K562 (cell line): ENCODE data around the gene PPP1R15A. TPM values are rescaled to one million over a fixed set of nuclear protein-coding genes. Genes with fewer than 3 reads are reported as not detected.

ENCODE experiments used
- AFF1 ChIP-seq, 2 experiments: fragments of 450-650 bp; IDR thresholded peaks; 2 replicates each; pipeline ENCODE4 v1.6.1; 2018; ENCODE audit warnings: mild to moderate bottlenecking in 2 of 2, low read depth in 1 of 2; ENCODE audit not compliant: partially characterized antibody in 2 of 2
- BCLAF1 ChIP-seq, 2 experiments: fragments of 450-650 bp in 1 of 2; IDR thresholded peaks; 2 replicates each; pipeline ENCODE4 v1.6.1; 2011 to 2017; ENCODE audit warnings: low read depth in 2 of 2, antibody characterized with exemption in 1 of 2, borderline replicate concordance in 1 of 2, low read length in 1 of 2, mild to moderate bottlenecking in 1 of 2, mixed read lengths in 1 of 2; ENCODE audit not compliant: control insufficient read depth in 1 of 2
- GATAD2A ChIP-seq: fragments of 450-650 bp; IDR thresholded peaks from 2 replicates; pipeline ENCODE4 v1.6.1; 2017
- LARP7 ChIP-seq: fragments of 450-650 bp; IDR thresholded peaks from 2 replicates; pipeline ENCODE4 v1.6.1; 2016
- MED1 ChIP-seq: sonication (generic); formaldehyde crosslinking; IDR thresholded peaks from 2 replicates; pipeline ENCODE4 v1.8.1; 2023; ENCODE audit warnings: missing genetic modification reagents, borderline replicate concordance
- SIN3B ChIP-seq: fragments of 450-650 bp; IDR thresholded peaks from 2 replicates; pipeline ENCODE4 v1.6.1; 2017; ENCODE audit warnings: low read depth, mild to moderate bottlenecking, moderate library complexity
- TAF1 ChIP-seq: IDR thresholded peaks from 2 replicates; pipeline ENCODE4 v1.6.1; 2011; ENCODE audit warnings: mild to moderate bottlenecking, low read length, moderate library complexity; ENCODE audit not compliant: insufficient read depth, control insufficient read depth, severe bottlenecking; ENCODE audit errors: extremely low read depth
- ZBTB11 ChIP-seq, 3 experiments: fragments of 200-800 bp in 1 of 3; fragments of 250-450 bp in 1 of 3; fragments of 450-650 bp in 1 of 3; sonication (Bioruptor Pico) in 1 of 3; sonication (Bioruptor generic) in 1 of 3; formaldehyde crosslinking in 1 of 3; IDR thresholded peaks; 2 replicates each; pipeline versions ENCODE4 v1.6.1 to v1.8.0; 2016 to 2022; ENCODE audit warnings: mild to moderate bottlenecking in 2 of 3, missing genetic modification characterization in 2 of 3, missing compliant biosample characterization in 1 of 3, moderate library complexity in 1 of 3
- ZBTB26 ChIP-seq: fragments of 450-650 bp; formaldehyde crosslinking; IDR thresholded peaks from 2 replicates; pipeline ENCODE4 v1.4.0; 2022; ENCODE audit warnings: missing genetic modification characterization
- ZBTB7A ChIP-seq: IDR thresholded peaks from 2 replicates; pipeline ENCODE4 v1.6.1; 2011; ENCODE audit warnings: low read depth, mild to moderate bottlenecking, low read length, moderate library complexity, borderline replicate concordance; ENCODE audit not compliant: control insufficient read depth
- ZNF12 ChIP-seq: sonication (generic); formaldehyde crosslinking; IDR thresholded peaks from 2 replicates; pipeline ENCODE4 v1.4.0; 2020; ENCODE audit warnings: mild to moderate bottlenecking, missing genetic modification reagents
- ZNF316 ChIP-seq: fragments of 450-650 bp; IDR thresholded peaks from 2 replicates; pipeline ENCODE4 v1.6.1; 2016
- ZNF436 ChIP-seq: fragments of 250-450, 450-650 bp; sonication (Bioruptor Pico); formaldehyde crosslinking; IDR thresholded peaks from 2 replicates; pipeline ENCODE4 v1.7.0; 2020; ENCODE audit warnings: mild to moderate bottlenecking
- ZNF586 ChIP-seq: fragments of 450-650 bp; formaldehyde crosslinking; conservative IDR thresholded peaks from 2 replicates; pipeline ENCODE4 v1.4.0; 2020; ENCODE audit warnings: mild to moderate bottlenecking, moderate library complexity
- polyA plus RNA-seq, 8 experiments: library from polyadenylated mRNA; depleted of rRNA in 4 of 8; stranded (reverse) in 5 of 8; unstranded in 3 of 8; fragments of >200 nt; fragmentation: Nextera tagmentation in 2 of 8; fragmentation: Illumina TruSeq in 1 of 8; extraction: Ambion mirVana in 2 of 8; extraction: Trizol in 1 of 8; gene quantifications; 2 replicates each; pipeline versions ENCODE4 v1.2.1 to v1.2.3, GENCODE V29; 2011 to 2014; ENCODE audit warnings: inconsistent platforms in 1 of 8, missing spikeins in 1 of 8
- total RNA-seq, 7 experiments: library from RNA; depleted of rRNA in 6 of 7; stranded (reverse); fragments of >200 nt in 6 of 7; fragmentation: Illumina TruSeq in 2 of 7; extraction: Trizol in 2 of 7; gene quantifications; 2 replicates each; pipeline versions ENCODE4 v1.2.1 to v1.2.3, GENCODE V29; 2011 to 2021; ENCODE audit warnings: low replicate concordance in 1 of 7

PPP1R15A gene
- total and polyA plus RNA-seq, 9 of the 15 experiments (the other 6 are each of a cell fraction or from before 2014, with no cell fraction given) = 0.42 to 73.7 (median 44.0) TPM

- TF ChIP-seq ZNF12 (CRISPR knock-in tag) (no peak), SIN3B (no peak), ZBTB11 (CRISPR knock-in tag; IDR thresholded peaks at IDR 0.05) (peak in 1 of 3 experiments; percentile 40; a peak in 1 of 6 replicates), AFF1 (IDR thresholded peaks at IDR 0.05; ENCODE audit: low read depth in 1 of 2, partially characterized antibody in 2 of 2) (no peak), ZBTB26 (CRISPR knock-in tag) (no peak), ZNF586 (0 out of 2 replicates have a peak, but pooled peaks have one; percentile 3), ZNF436 (CRISPR knock-in tag) (no peak), LARP7 (no peak), ZBTB7A (peak; percentile 95), ZNF316 (no peak), MED1 (CRISPR knock-in tag) (no peak), GATAD2A (no peak), BCLAF1 (IDR thresholded peaks at IDR 0.05; ENCODE audit: borderline replicate concordance in 1 of 2, control insufficient read depth in 1 of 2, low read depth in 2 of 2, low read length in 1 of 2) (no peak), TAF1 (peak; percentile 75)
These were observed 759 bp downstream of the PPP1R15A start (continued) for GRCh38 chr19:48872884-48873475.
